ENCODE results near the gene MMP17.

GRCh38 chr12:131836193-131836592 is 8.0 kb downstream of the MMP17 start:
- TF ChIP-seq POLR2AphosphoS5 (IDR thresholded peaks at IDR 0.05; ENCODE audit: low read depth) (no peak), CTCF (IDR thresholded peaks at IDR 0.05; ENCODE audit: insufficient read depth, low read length) (no peak), GABPA (IDR thresholded peaks at IDR 0.05; ENCODE audit: low read depth) (no peak)

Measured in HL-60 (cell line).